HepG2 (cell line): ENCODE data around the gene PTPRE. TPM values are rescaled to one million over a fixed set of nuclear protein-coding genes. Genes with fewer than 3 reads are reported as not detected.

Experiments used
- ATAC-seq: fragments of 200-7000 bp; cut with Tn5 transposase; 3 replicates; pipeline ENCODE4 v1.9.1; 2020; ENCODE audit warnings: mild to moderate bottlenecking, moderate library complexity
- BruUV-seq: library from RNA; stranded (reverse); fragments of 400-500 nt; replicated peaks from 2 replicates; lab custom pipeline; 2021; lab: Mats Ljungman, UMichigan
- CTCF ChIA-PET: fragments of 300-600 bp; formaldehyde crosslinking; extraction: SDS; loops from one replicate; lab custom pipeline; 2021; ENCODE audit warnings: low total read pairs, inconsistent platforms, low intra/inter-chr PET ratio; lab: Yijun Ruan, JAX
- POLR2A ChIA-PET: fragments of 350-600 bp; sonication (Branson Sonifier 250); formaldehyde crosslinking; loops from one replicate; lab custom pipeline; 2020; ENCODE audit warnings: antibody characterized with exemption, inconsistent platforms; lab: Yijun Ruan, JAX
- DNase-seq: peaks from one replicate; pipeline ENCODE4 v3.0.0-alpha.2; 2015; ENCODE audit warnings: low spot score
- FAIRE-seq: peaks from 3 replicates; lab custom pipeline; 2011; peaks lifted over from hg19 to GRCh38; lab: Jason Lieb, UNC
- H2AFZ ChIP-seq: one replicate; pipeline ENCODE4 v1.6.1; 2011; ENCODE audit warnings: low read length, inconsistent platforms
- H3K27ac ChIP-seq: fragments of 300-600 bp; 3 replicates; pipeline ENCODE4 v1.8.0; 2011; ENCODE audit warnings: mixed run types, mild to moderate bottlenecking, mixed read lengths, low read length, inconsistent platforms; ENCODE audit not compliant: insufficient read depth; ENCODE audit errors: extremely low read length
- H3K27me3 ChIP-seq, 2 experiments: fragments of 200-600 bp in 1 of 2; 2 replicates in 1 of 2; 3 replicates in 1 of 2; pipeline versions ENCODE4 v1.6.0 to v1.8.0; 2011; ENCODE audit warnings: low read length in 2 of 2, mild to moderate bottlenecking in 2 of 2, moderate library complexity in 2 of 2, inconsistent platforms in 1 of 2; ENCODE audit not compliant: insufficient read depth in 2 of 2, control insufficient read depth in 1 of 2
- H3K36me3 ChIP-seq, 2 experiments: fragments of 200-600 bp in 1 of 2; replicated peaks in 1 of 2; 2 replicates in 1 of 2; 3 replicates in 1 of 2; pipeline versions ENCODE4 v1.5.1 to v1.8.0; 2011; ENCODE audit warnings: low read length in 2 of 2, inconsistent platforms in 1 of 2; ENCODE audit not compliant: insufficient read depth in 2 of 2, control insufficient read depth in 1 of 2
- H3K4me1 ChIP-seq: 2 replicates; pipeline ENCODE4 v1.5.1; 2012; ENCODE audit warnings: low read length, inconsistent platforms; ENCODE audit not compliant: insufficient read depth
- H3K4me2 ChIP-seq: 2 replicates; pipeline ENCODE4 v1.6.0; 2011; ENCODE audit warnings: low read depth, low read length, inconsistent platforms
- H3K4me3 ChIP-seq, 3 experiments: fragments of 200-600 bp in 1 of 3; sonication (generic), shearing (Covaris generic) in 1 of 3; replicated peaks in 1 of 3; 2 replicates each; pipeline ENCODE4 v1.5.1; 2011 to 2016; ENCODE audit warnings: low read length in 3 of 3, inconsistent platforms in 2 of 3, low read depth in 2 of 3, mild to moderate bottlenecking in 2 of 3, control low read depth in 1 of 3, mixed read lengths in 1 of 3; ENCODE audit not compliant: insufficient read depth in 1 of 3
- H3K79me2 ChIP-seq: one replicate; pipeline ENCODE4 v1.6.1; 2011; ENCODE audit warnings: low read length, inconsistent platforms; ENCODE audit not compliant: insufficient read depth
- H3K9ac ChIP-seq: 2 replicates; pipeline ENCODE4 v1.6.0; 2011; ENCODE audit warnings: mild to moderate bottlenecking, low read depth, low read length, inconsistent platforms; ENCODE audit not compliant: insufficient read depth
- H3K9me3 ChIP-seq: 2 replicates; pipeline ENCODE4 v1.5.1; 2012; ENCODE audit warnings: mild to moderate bottlenecking, low read length
- H4K20me1 ChIP-seq: 2 replicates; pipeline ENCODE4 v1.6.0; 2011; ENCODE audit warnings: inconsistent platforms, mild to moderate bottlenecking, low read length, moderate library complexity; ENCODE audit not compliant: insufficient read depth
- FOXA3 ChIP-seq: IDR thresholded peaks from 2 replicates; pipeline ENCODE4 v1.6.1; 2016; ENCODE audit warnings: missing genetic modification reagents, missing compliant biosample characterization
- LBX2 ChIP-seq: sonication (generic); formaldehyde crosslinking; IDR thresholded peaks from 2 replicates; pipeline ENCODE4 v1.5.0; 2020; ENCODE audit warnings: missing genetic modification reagents, mild to moderate bottlenecking, borderline replicate concordance
- NR2F1 ChIP-seq, 2 experiments: fragments of 450-650 bp in 1 of 2; formaldehyde crosslinking in 1 of 2; IDR thresholded peaks; 2 replicates each; pipeline versions ENCODE4 v1.5.0 to v1.6.1; 2016 to 2020; ENCODE audit warnings: mild to moderate bottlenecking in 1 of 2, missing compliant biosample characterization in 1 of 2, missing genetic modification reagents in 1 of 2, moderate library complexity in 1 of 2
- TOE1 ChIP-seq: sonication (generic); formaldehyde crosslinking; IDR thresholded peaks from 2 replicates; pipeline ENCODE4 v1.4.0; 2020; ENCODE audit warnings: mild to moderate bottlenecking, missing genetic modification reagents
- ZFP41 ChIP-seq: sonication (generic); formaldehyde crosslinking; IDR thresholded peaks from 2 replicates; pipeline ENCODE4 v1.4.0; 2020; ENCODE audit warnings: mild to moderate bottlenecking, missing genetic modification reagents, borderline replicate concordance
- ZNF143 ChIP-seq: sonication (generic); formaldehyde crosslinking; IDR thresholded peaks from 2 replicates; pipeline ENCODE4 v1.4.0; 2020; ENCODE audit warnings: missing genetic modification reagents
- ZNF318 ChIP-seq: sonication (generic); formaldehyde crosslinking; IDR thresholded peaks from 2 replicates; pipeline ENCODE4 v1.4.0; 2020; ENCODE audit warnings: mild to moderate bottlenecking, missing genetic modification reagents
- ZNF773 ChIP-seq: sonication (generic); formaldehyde crosslinking; IDR thresholded peaks from 2 replicates; pipeline ENCODE4 v1.4.0; 2020; ENCODE audit warnings: missing genetic modification reagents, borderline replicate concordance
- ZNF777 ChIP-seq: sonication (generic); formaldehyde crosslinking; IDR thresholded peaks from 2 replicates; pipeline ENCODE4 v1.4.0; 2020; ENCODE audit warnings: missing genetic modification reagents
- ZSCAN31 ChIP-seq: sonication (generic); formaldehyde crosslinking; IDR thresholded peaks from 2 replicates; pipeline ENCODE4 v1.5.0; 2020; ENCODE audit warnings: low read depth, mild to moderate bottlenecking, missing genetic modification reagents
- WGBS: methylation state at CpG from one replicate; pipeline ENCODE4 v1.1.6; 2017; ENCODE audit warnings: low lambda C conversion rate; 5-methylcytosine and 5-hydroxymethylcytosine counted together
- in situ Hi-C: cut with HindIII; loops from 2 replicates; pipeline ENCODE4 v1.10.0; 2017; ENCODE audit warnings: low pct_unique_long_range_greater_than_20kb; ENCODE audit not compliant: extremely low pct_ligation_motif_present
- intact Hi-C: fragments of 100-400 bp; cut with micrococcal nuclease; formaldehyde crosslinking; loops from one replicate; pipeline ENCODE4 v1.10.0; 2022; ENCODE audit not compliant: unreplicated experiment
- polyA plus RNA-seq, 8 experiments: library from polyadenylated mRNA; depleted of rRNA in 3 of 8; stranded (reverse) in 7 of 8; unstranded in 1 of 8; fragments of >200 nt; fragmentation: Illumina TruSeq in 4 of 8; extraction: Trizol in 4 of 8; gene quantifications; 2 replicates each; pipeline versions ENCODE4 v1.2.1 to v1.2.3, GENCODE V29; 2011 to 2016; ENCODE audit warnings: low read depth in 4 of 8, missing spikeins in 1 of 8, mixed read lengths in 1 of 8; ENCODE audit not compliant: insufficient read depth in 1 of 8
- total RNA-seq, 5 experiments: library from RNA; depleted of rRNA; stranded (reverse); fragments of >200 nt; fragmentation: Illumina TruSeq; extraction: Trizol; gene quantifications; 2 replicates each; pipeline ENCODE4 v1.2.3, GENCODE V29; 2016; ENCODE audit warnings: low read depth in 1 of 5

PTPRE gene
- total and polyA plus RNA-seq, 2 of the 13 experiments (the other 11 are each of a cell fraction or from before 2014, with no cell fraction given), result 0.01 to 0.02 TPM

- 53% methylated on average over 4 of the region's 8 CpGs for WGBS
- no peak for FAIRE-seq
- CTCF ChIA-PET, result no interaction called here
- Histone ChIP-seq H3K9me3 (no peaks in the 10 kb centered on the region), H3K36me3 (no peaks in the 10 kb centered on the region), H3K4me3 (no peak overlapping the region), H4K20me1 (no peaks in the 10 kb centered on the region), H2AFZ (no peak overlapping the region), H3K27ac (no peak overlapping the region), H3K9ac (no peak overlapping the region), H3K4me2 (no peak overlapping the region), H3K27me3 (peaks cover 3 to 50% of the 10 kb centered on the region in 2 experiments; a peak in 3 of 5 replicates), H3K79me2 (no peaks in the 10 kb centered on the region)
- DNase-seq, result no peak
- BruUV-seq, result no TSS peak
- no peak for ATAC-seq
- intact Hi-C loops, result no loop called here
- in situ Hi-C loops, result loop anchor here (5.0 kb wide), 1 partner anchor 158 kb away; no protein-coding TSS in a partner anchor
- TF ChIP-seq ZNF318 (CRISPR knock-in tag) (no peak), NR2F1 (CRISPR knock-in tag; IDR thresholded peaks at IDR 0.05) (no peak), ZNF777 (no peak), TOE1 (CRISPR knock-in tag) (no peak), LBX2 (no peak), ZNF143 (no peak), ZNF773 (CRISPR knock-in tag) (no peak), ZSCAN31 (CRISPR knock-in tag) (no peak), FOXA3 (CRISPR knock-in tag) (no peak), ZFP41 (CRISPR knock-in tag) (no peak)
- TF ChIP-seq, all 625 proteins: peak for 0
- POLR2A ChIA-PET, result no interaction called here
- H3K4me1 ChIP-seq, result no peaks in the 10 kb centered on the region
These were observed 2.0 kb downstream of the PTPRE start for GRCh38 chr10:127908959-127909267.
